Measurements from ENCODE around the gene HEATR5A.
"Not testable (repeated sequence)": the region's sequence is repeated elsewhere in the genome, so short reads cannot be mapped to it uniquely, and the experiment has no call there.

HEATR5A gene

DNA sequence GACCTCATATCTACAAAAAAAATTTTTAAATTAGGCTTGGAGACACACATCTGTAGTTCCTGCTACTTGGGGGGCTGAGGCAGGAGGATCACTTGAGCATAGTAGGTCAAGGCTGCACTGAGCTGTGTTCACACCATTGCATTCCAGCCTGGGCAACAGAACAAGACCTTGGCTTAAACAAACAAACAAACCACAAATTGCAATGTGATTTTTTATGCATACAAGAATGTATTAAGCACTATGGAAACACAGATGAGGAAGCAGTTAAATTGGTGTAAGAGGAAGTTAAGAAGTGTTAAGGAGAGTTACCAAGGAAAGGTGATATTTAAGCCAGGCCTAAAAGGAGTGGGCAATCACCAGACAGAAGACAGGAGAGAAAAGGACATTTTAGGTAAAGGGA is 129.1 kb downstream of the HEATR5A start:
- in situ Hi-C loops (cut with MboI; ENCODE audit: low sequenced_read_pairs) = no loop called here

DNA sequence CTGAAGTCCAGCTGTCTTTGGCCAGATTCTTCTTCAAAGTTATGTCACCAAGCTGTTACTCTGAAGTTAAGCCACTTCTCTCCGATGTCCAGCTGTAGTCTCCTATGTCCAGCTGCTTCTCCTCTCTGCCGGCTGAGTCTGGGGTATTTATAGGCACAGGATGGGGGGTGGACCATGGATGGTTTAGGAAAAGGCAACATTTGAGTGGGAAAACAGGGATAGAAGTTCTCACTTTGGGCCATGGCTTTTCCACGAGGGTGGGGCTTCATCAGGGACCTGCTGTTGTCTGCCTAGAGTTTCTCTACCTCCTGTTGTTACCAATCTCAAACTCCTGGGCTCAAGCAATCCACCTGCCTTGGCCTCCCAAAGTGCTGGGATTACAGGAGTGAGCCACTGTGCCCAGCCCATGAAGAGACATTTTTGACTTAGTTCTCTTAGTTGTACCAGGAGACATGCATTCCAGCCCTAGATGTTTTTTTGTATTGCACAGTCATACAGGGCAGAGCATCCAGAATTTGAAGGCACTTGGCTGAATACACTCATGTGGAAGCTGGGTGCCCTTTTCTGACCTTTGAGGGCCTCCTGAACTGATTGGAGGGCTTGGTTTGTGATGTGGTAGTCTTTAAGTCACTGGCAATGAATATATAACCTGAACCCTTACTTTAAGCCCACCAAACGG is 132.9 kb downstream of the HEATR5A start:
- in situ Hi-C loops (cut with MboI; ENCODE audit: low sequenced_read_pairs) = no loop called here

DNA sequence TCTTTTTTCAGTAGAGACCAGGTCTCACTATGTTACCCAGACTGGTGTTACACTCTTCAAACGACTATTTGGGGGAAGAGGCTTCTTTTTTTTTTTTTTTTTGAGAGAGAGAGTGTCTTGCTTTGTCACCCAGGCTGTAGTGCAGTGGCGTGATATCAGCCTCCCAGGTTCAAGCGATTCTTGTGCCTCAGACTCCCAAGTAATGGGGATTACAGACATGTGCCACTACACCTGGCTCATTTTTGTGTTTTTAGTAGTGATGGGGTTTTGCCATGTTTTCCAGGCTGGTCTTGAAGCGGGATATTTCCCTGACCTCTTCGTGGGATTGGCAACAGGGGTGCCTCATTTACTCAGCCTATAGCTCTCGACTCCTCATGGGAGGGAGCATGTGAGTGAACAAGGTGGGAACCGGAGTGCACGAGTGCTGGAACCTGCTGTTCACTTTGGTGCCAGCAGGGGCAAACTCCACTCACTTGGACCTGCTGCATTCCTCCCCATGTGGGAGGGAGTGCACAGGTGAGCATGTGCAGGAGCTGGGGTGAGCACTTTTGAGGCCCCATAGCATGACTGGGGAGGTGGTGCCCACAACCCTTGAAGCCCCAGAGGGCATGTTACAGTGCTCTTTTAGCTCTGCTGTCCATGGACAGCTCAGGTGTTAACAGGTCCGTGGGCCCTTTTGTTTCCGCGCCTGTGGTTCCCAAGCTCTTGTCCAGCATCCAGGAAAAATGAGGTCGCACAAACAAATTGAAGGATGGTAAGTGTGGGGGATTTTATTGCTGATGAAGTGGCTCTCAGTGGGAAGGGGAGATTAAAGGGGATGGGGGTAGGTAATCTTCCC is 133.7 kb downstream of the HEATR5A start:
- in situ Hi-C loops (cut with MboI; ENCODE audit: low sequenced_read_pairs) = no loop called here

DNA sequence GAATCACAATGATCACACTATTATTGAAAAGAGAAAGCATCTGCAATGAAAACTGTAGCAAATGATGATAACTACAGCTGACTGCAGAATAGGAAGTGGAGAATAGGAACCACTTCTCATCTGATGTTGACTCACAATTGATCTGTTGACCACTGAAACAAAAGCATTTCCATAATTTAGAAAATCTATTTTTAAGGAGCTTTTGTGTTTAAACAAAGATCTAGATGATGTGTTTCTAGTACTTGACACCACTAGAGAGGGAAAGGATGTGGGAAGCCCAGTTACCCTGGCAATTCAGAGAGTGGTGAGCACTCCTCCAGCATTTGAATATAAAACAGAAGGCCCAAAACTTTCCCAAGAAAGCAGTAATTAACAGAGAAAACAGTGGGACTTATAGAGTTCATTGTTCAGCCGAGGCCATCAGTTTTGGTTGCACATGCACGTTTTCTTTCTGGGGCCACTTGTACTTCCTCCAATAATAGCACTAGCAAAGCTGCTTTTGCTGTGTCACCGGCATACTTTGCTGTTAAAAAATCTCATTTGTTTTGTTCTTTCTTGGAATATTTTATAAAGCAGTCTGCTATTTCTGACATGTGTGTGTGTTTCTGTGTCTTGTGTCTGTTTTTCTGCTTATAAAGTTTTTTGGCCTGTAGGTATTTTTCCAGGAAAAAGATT is 136.6 kb downstream of the HEATR5A start:
- in situ Hi-C loops (cut with MboI; ENCODE audit: low sequenced_read_pairs) = no loop called here

DNA sequence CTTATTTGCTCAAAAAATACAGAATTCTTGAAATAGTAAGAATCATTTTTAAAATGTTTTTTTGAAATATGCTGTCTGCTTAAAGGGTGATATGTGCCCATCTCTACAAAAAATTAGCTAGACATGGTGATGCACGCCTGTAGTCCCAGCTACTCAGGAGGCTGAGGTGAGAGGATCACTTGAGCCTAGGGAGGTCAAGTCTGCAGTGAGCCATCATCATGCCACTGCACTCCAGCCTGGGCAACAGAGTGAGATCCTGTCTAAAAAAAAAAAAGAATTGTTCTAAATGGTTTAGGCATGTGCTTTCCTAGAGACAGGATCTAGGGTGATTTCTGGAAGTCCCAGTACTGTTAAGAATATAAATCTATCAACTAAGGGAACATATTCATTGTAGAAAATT is 137.2 kb downstream of the HEATR5A start:
- in situ Hi-C loops (cut with MboI; ENCODE audit: low sequenced_read_pairs) = no loop called here

DNA sequence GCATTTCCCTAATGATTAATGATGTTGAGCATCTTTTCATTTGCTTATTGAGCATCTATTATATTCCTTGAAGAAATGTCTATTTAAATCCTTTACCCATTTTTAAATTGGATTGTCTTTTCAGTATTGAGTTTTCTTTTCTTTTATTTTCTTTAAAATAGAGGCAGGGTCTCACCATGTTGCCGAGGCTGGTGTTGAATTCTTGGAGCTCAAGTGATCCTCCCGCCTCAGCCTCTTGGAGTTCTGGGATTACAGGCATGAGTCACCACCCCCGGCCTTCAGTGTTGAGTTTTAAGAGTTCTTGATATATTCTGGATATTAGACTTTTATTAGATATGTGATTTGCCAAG is 139.5 kb downstream of the HEATR5A start:
- in situ Hi-C loops (cut with MboI; ENCODE audit: low sequenced_read_pairs) = no loop called here

DNA sequence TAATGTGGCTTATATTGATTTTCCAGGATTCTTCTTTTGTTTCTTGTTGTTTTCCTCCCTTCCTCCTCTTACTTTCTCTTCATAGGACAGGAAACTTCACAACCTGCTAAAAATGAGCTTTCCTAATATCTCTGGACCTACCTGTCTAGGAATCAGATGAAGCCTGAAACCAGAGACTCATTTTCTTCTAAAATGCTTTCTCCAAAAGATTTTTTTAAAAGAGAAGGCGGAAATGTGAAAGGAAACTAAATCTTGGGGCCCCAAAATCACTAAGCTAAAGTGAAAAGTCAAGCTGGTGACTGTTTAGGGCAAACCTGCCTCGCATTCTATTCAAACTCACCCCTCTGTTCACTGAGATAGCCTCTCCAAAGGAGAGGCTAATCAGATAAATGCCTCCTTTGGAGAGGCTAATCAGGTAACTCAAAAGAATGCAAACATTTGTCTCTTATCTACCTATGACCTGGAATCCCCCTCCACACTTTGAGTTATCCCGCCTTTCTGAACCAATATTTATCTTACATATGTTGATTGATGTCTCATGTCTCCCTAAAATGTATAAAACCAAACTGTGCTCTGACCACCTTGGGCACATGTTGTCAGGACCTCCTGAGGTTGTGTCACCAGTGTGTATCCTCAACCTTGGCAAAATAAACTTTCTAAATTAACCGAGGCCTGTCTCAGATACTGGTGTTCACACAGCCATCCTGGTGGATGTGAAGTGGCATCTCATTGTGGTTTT is 140.0 kb downstream of the HEATR5A start:
- in situ Hi-C loops (cut with MboI; ENCODE audit: low sequenced_read_pairs) = no loop called here

DNA sequence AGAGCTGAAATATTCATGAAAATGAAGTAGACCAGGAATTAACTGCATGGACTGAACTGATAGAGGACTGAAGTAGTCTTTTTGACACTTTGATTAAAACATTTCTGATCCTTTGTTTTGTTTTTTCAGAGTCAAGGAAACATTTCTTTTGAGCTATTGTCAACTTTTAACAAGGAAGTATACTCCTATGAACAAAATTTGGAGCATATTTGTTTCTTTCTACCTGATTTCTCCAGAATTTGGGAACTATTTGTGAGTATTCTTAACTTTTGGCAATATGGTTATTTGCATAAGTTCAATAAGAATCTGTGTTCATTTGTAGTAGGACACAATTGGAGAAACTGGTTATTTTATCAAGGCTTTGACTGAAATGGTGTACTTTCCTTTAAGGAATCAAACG is 141.5 kb downstream of the HEATR5A start:
- in situ Hi-C loops (cut with MboI; ENCODE audit: low sequenced_read_pairs) = no loop called here

DNA sequence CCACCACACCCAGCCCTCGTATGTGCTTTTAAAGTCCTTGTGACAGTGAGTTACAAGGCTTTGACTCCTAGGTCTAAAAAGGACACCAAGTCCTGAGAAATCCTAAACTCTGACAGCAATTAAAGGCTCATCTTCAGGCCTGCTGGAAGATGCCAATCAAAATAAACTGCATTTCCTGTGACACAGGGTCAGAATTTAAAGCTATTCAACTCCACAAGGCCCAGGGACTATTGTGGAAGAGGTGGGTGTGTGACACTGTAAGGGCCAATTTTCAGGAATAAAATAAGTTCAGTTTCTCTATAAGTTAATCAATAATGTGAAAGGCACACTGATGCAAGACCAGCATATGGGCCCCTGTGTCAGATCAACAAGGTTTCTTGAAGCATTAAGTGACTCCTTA is 143.3 kb downstream of the HEATR5A start:
- in situ Hi-C loops (cut with MboI; ENCODE audit: low sequenced_read_pairs) = no loop called here

DNA sequence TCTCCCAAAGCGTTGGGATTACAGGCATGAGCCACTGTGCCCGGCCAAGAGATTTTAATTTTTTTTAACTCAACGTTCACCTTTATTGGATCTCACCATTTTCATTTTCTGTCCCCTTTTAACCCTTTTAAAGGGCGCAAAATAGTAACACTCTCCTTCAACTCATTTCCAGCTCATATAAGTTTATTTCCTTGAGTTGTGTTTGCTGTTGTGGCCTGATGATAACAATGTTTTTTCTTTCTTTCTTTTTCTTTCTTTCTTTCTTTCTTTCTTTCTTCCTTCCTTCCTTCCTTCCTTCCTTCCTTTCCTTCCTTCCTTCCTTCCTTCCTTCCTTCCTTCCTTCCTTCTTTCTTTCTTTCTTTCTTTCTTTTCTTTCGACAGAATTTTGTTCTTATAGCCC is 143.9 kb downstream of the HEATR5A start:
- in situ Hi-C loops (cut with MboI; ENCODE audit: low sequenced_read_pairs) = not testable (repeated sequence)

DNA sequence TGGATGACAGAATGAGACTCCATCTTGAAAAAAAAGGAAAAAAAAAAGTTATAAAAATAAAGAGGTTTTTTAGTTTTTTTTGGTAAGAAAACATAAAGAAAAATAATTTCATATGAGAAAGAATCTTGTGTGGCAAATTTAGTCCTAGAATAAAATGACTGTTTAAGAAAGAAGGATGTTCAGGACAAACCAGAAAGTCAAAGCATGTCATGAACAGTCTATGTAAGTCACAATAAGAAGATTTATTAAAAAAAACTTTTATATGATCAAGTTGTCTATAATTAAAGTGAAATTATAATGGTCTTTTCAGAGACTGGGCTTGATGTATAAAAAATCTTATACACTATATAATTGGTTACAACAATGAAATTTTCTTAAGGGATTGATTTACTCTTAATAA is 144.6 kb downstream of the HEATR5A start:
- in situ Hi-C loops (cut with MboI; ENCODE audit: low sequenced_read_pairs) = no loop called here

DNA sequence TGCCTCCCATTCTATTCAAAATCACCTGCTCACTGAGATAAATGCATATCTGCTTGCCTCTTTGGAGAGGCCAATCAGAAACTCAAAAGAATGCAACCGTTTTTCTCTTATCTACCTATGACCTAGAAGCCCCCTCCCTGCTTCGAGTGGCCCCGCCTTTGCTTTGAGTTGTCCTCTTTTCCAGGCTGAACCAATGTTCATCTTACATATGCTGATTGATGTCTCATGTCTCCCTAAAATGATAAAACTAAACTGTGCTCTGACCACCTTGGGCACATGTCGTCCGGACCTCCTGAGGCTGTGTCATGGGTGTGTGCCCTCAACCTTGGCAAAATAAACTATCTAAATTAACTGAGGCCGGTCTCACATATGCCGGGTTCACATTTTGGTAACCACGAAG is 148.7 kb downstream of the HEATR5A start:
- in situ Hi-C loops (cut with MboI; ENCODE audit: low sequenced_read_pairs) = no loop called here

DNA sequence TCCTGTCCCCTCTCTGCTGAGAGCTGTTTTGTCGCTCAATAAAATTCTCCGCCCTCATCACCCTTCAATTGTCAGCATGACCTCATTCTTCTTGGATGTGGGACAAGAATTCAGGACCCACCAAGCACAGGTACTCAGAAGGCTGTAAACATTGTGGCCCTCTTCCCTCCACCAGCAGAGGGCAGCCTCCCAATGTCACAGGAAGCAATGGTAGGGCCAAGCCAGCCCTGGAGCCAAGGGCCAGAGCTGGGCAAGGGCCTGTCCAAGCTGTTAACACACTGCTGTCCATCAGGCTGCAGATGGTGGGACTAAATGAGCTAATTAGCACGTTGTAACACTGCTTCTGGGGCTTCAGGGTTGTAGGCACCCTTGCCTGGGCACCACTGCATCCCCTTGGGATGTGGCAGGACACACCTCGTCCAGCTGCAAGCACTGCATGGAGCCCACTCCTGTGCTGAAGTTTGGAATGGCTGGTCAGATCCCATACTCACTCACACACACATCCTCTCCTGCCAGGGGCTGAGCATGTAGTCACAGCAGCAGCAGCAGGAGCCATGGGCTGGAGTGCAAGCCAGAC is 150.1 kb downstream of the HEATR5A start:
- in situ Hi-C loops (cut with MboI; ENCODE audit: low sequenced_read_pairs) = no loop called here

DNA sequence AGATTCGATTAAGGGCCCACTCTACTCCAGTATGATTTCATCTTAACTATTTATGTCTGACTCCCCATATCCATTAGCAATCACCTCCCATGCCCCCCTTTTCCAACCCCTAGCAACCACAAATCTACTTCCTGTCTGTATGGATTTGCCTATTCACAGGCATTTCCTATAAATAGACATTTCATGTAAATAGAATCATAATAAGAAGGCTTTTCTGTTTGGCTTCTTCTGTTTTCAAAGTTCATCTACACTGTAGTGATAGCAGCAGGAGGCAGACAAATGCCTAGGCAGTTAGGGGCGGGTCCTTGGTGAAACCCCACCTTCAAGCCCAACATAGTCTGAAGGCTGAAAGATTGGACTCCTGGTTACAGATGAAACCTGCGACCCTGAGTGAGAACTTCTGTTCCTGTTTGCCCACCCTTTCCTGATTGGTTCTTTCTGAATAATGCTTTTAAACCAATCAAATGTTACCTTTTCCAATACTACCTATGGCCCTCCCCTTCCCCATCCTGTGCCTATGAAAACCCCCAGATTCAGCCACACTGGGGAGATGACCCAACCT is 150.6 kb downstream of the HEATR5A start:
- in situ Hi-C loops (cut with MboI; ENCODE audit: low sequenced_read_pairs) = no loop called here

DNA sequence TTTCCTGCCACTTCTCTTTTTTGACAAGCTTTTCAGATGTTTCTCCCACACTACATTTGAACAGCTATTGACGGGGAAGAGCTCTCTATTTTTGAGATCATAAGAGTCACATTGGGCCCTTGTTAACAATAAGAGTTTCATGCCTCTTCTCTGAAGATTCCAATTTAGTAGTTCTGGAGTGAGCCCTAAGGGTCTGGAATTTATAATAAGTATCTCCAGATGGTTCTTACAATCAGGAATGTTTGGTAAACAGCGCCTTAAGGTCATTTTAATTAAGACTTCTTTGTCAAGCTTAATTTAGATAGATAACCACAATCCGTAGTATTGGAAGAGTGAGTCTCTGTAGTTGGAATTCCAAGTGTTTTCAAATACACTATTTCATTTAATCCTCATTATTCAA is 152.1 kb downstream of the HEATR5A start:
- in situ Hi-C loops (cut with MboI; ENCODE audit: low sequenced_read_pairs) = no loop called here

DNA sequence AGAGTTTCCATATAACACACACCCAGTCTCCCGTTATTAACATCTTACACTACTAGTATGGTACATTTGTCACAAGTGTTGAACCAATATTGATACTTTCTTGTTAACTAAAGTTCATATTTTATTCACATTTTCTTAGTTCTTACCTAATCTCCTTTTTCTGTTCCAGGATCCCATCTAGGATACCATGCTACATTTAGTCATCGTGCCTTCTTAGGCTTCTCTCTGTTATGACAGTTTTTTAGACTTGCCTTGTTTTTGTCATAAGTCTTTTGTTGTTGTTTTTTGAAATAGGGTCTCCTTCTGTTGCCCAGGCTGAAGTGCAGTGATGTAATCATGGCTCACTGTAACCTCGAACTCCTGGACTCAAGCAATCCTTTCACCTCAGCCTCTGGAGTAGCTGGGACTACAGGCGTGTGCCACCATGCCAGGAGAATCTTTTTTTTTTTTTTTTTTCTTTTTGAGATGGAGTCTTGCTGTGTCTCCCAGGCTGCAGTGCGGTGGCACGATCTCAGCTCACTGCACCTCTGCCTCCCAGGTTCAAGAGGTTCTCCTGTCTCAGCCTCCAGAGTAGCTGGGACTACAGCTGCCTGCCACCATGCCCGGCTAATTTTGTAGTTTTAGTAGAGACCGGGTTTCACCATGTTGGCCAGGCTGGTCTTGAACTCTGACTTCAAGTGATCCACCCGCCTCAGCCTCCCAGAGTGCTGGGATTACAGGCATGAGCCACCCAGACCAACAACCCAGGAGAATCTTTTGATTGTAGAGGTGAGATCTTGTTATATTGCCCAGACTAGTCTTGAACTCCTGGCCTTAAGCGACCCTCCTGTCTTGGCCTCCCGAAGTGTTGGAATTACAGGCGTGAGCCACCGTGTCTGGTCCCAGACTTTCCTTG is 153.7 kb downstream of the HEATR5A start:
- in situ Hi-C loops (cut with MboI; ENCODE audit: low sequenced_read_pairs) = no loop called here

DNA sequence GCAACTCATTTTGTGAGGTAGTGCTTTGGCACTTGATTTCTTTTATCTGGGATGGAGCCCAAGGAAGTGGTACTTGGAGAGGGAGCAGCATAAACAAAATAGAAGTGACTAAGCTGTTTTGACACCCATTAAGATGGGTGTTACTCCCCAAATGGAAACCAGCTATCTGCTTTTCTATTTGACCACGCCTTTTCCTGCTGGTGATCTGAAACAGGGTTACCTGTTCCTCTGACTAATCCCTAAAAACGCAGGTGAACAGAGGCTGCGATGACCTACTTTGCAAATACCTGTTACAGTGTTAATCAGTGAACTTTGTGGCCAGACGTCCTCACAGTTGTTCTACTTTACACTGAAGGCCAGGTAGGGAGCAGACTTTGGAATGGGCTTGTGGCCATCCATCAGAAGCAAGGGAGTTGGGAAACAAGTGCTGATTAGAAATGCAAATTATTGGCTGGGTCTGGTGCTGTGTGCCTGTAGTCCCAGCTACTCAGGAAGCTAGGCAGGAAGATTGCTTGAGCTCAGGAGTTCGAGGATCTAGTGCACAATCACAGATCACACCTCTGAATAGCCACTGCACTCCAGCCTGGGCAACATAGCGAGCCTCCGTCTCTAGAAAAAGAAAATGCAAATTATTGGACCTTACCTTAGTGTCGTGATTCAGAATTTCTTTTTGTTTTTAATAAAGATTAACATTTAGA is 154.5 kb downstream of the HEATR5A start:
- in situ Hi-C loops (cut with MboI; ENCODE audit: low sequenced_read_pairs) = no loop called here

DNA sequence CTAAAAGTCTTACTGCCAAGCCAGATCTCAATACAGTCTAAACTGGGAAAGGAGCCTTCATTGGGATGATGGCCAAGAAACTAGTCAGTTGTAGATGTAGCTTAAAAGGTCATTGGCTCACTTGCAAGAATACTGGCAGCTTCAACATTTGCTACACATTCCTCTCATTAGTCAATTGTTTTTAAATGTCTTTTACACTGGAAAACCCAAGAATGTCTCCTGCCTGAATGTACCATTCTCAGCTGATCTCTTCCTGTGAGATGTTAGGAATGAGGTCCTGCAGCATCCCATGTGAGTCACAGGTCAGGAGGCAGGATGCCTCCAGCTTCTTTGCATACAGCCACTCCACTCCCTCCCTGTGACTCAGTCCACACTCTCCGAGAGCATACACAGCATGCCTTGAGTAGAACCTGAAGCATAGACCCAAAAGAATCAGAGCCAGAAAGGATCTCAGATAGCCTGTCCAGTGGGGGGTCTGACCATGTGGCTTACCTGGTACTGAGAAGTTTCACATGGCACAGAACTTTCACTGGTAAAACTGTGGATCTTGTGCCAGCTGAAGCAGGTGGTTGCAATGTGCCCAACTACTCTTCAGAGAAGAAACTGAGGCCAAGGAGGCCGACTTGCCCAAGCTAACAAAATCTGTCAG is 156.7 kb downstream of the HEATR5A start:
- in situ Hi-C loops (cut with MboI; ENCODE audit: low sequenced_read_pairs) = no loop called here
